ENCODE measurements around the gene VDR. TPM values are rescaled to one million over a fixed set of nuclear protein-coding genes. Genes with fewer than 3 reads are reported as not detected.
A peak's percentile ranks its signal among the peaks of the same experiment; 100 is the strongest.

Gene VDR
- polyA plus RNA-seq, 3 donors: 6.0 to 14.8 (median 12.8) TPM

DNA sequence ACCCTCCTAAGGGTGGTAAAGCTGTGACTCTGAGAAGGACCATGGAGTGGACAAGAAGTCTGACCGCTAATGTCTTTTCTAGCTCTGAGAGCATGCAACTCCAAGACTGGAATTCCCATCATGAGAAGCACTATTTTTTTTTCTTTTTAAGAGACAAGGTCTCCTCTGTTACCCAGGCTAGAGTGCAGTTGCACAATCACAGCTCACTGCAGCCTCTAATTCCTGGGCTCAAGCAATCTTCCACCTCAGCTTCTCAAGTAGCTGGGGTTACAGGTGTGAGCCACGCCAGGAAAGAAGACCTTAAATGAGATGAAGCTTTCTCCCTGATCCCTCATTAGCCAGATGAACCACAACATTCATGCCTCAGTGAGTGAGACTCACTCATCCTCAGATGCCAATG lies 19.2 kb downstream of the VDR start:
- WGBS (ENCODE audit: insufficient coverage): 86% methylated on average over 2 of the region's 2 CpGs
- no peak overlapping the region for H3K4me2 ChIP-seq (replicated peaks; ENCODE audit: extremely low read depth, low read length, poor library complexity, severe bottlenecking)
- Mint-ChIP-seq H3K27ac (no peak overlapping the region), H3K36me3 (peaks cover 44 to 53% of the 10 kb centered on the region in 2 donors), H3K4me3 (no peak overlapping the region), H3K9me3 (peaks cover 0 to 3% (median 0%) of the 10 kb centered on the region in 7 donors), H3K27me3 (ENCODE audit: low read depth in 3 of 3) (peaks cover 5 to 11% (median 10%) of the 10 kb centered on the region in 3 donors), H3K4me1 (peaks cover 38% of the 10 kb centered on the region)
- peaks cover 36 to 45% of the 10 kb centered on the region in 2 donors for H3K4me1 ChIP-seq (ENCODE audit: control insufficient read depth in 1 of 2, insufficient read depth in 2 of 2, low read length in 2 of 2)
- H4K20me1 ChIP-seq (ENCODE audit: insufficient read depth, low read length): peaks cover 41% of the 10 kb centered on the region
- intact Hi-C loops (cut with micrococcal nuclease): no loop called here
- no peak overlapping the region for H3K27ac ChIP-seq (ENCODE audit: low read depth in 1 of 2, low read length in 2 of 2)
- no peaks in the 10 kb centered on the region for H3K9me3 ChIP-seq (replicated peaks in 1 of 2; ENCODE audit: control insufficient read depth in 1 of 2, insufficient read depth in 1 of 2, low read length in 2 of 2)
- H3K79me2 ChIP-seq (ENCODE audit: insufficient read depth, low read length): peaks cover 53% of the 10 kb centered on the region
- peaks cover 0 to 23% of the 10 kb centered on the region in 2 donors for H3K36me3 ChIP-seq (replicated peaks in 1 of 2; ENCODE audit: control insufficient read depth in 1 of 2, insufficient read depth in 2 of 2, low read length in 2 of 2)
- TF ChIP-seq, protein P1, sequence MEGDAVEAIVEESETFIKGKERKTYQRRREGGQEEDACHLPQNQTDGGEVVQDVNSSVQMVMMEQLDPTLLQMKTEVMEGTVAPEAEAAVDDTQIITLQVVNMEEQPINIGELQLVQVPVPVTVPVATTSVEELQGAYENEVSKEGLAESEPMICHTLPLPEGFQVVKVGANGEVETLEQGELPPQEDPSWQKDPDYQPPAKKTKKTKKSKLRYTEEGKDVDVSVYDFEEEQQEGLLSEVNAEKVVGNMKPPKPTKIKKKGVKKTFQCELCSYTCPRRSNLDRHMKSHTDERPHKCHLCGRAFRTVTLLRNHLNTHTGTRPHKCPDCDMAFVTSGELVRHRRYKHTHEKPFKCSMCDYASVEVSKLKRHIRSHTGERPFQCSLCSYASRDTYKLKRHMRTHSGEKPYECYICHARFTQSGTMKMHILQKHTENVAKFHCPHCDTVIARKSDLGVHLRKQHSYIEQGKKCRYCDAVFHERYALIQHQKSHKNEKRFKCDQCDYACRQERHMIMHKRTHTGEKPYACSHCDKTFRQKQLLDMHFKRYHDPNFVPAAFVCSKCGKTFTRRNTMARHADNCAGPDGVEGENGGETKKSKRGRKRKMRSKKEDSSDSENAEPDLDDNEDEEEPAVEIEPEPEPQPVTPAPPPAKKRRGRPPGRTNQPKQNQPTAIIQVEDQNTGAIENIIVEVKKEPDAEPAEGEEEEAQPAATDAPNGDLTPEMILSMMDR (IDR thresholded peaks at IDR 0.05): no peak
- no peak overlapping the region for H3K4me3 ChIP-seq (replicated peaks in 1 of 3; ENCODE audit: low read depth in 2 of 3, low read length in 3 of 3)
- no peak overlapping the region for H3K9ac ChIP-seq (ENCODE audit: insufficient read depth, low read length, poor library complexity, severe bottlenecking)
- H3K27me3 ChIP-seq (ENCODE audit: control insufficient read depth in 2 of 2, insufficient read depth in 2 of 2, low read length in 2 of 2): no peaks in the 10 kb centered on the region
- DNase-seq: no peak
- H2AFZ ChIP-seq (ENCODE audit: insufficient read depth, low read depth, low read length, poor library complexity, severe bottlenecking): no peak overlapping the region

DNA sequence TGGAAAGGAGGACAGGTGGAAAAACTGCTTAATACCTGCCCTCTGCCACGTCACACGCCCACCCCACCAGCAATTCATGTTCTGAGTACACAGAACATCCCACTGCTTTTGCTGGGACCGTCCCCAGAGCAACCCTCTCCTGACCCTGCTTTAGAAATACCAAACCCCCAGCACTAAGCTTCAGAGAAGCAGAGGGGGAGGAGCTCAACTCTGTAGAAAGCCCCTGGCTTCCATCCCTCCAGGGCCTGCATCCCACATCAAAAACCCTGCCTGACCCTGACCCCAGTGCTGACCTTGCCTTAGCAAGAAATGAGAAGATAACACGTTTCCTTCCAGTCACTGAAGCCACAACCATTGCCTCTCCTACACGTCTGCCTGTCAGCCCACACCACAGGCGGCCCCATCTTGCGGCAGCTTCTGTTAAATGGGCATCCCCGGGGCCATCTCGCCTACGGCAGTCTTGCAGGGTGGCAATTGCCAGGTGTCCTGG lies 19.7 kb downstream of the VDR start:
- no peak for DNase-seq

More for the DNA sequence above, 19.7 kb downstream of the VDR start:
- Histone ChIP-seq H3K4me1 (ENCODE audit: control insufficient read depth in 1 of 2, insufficient read depth in 2 of 2, low read length in 2 of 2) (peaks cover 36 to 42% of the 10 kb centered on the region in 2 donors), H2AFZ (ENCODE audit: insufficient read depth, low read depth, low read length, poor library complexity, severe bottlenecking) (no peak overlapping the region), H3K27me3 (ENCODE audit: control insufficient read depth in 2 of 2, insufficient read depth in 2 of 2, low read length in 2 of 2) (no peaks in the 10 kb centered on the region), H3K36me3 (replicated peaks in 1 of 2; ENCODE audit: control insufficient read depth in 1 of 2, insufficient read depth in 2 of 2, low read length in 2 of 2) (peaks cover 0 to 28% of the 10 kb centered on the region in 2 donors), H3K9ac (ENCODE audit: insufficient read depth, low read length, poor library complexity, severe bottlenecking) (no peak overlapping the region), H4K20me1 (ENCODE audit: insufficient read depth, low read length) (peaks cover 45% of the 10 kb centered on the region), H3K9me3 (replicated peaks in 1 of 2; ENCODE audit: control insufficient read depth in 1 of 2, insufficient read depth in 1 of 2, low read length in 2 of 2) (no peaks in the 10 kb centered on the region), H3K27ac (ENCODE audit: low read depth in 1 of 2, low read length in 2 of 2) (no peak overlapping the region), H3K4me2 (replicated peaks; ENCODE audit: extremely low read depth, low read length, poor library complexity, severe bottlenecking) (no peak overlapping the region), H3K4me3 (replicated peaks in 1 of 3; ENCODE audit: low read depth in 2 of 3, low read length in 3 of 3) (no peak overlapping the region), H3K79me2 (ENCODE audit: insufficient read depth, low read length) (peaks cover 50% of the 10 kb centered on the region)
- Mint-ChIP-seq H3K9me3 (peaks cover 0 to 3% (median 0%) of the 10 kb centered on the region in 7 donors), H3K36me3 (peaks cover 46 to 53% of the 10 kb centered on the region in 2 donors), H3K4me3 (no peak overlapping the region), H3K4me1 (peaks cover 36% of the 10 kb centered on the region), H3K27ac (peak overlapping the region in 2 of 7 donors; percentile 12 to 33), H3K27me3 (ENCODE audit: low read depth in 3 of 3) (peaks cover 5 to 11% (median 10%) of the 10 kb centered on the region in 3 donors)
- TF ChIP-seq, protein P1 (IDR thresholded peaks at IDR 0.05): no peak
- 72% methylated on average over 3 of the region's 10 CpGs for WGBS (ENCODE audit: insufficient coverage)
- intact Hi-C loops (cut with micrococcal nuclease): no loop called here
